ENCODE results near the gene COL8A1. TPM values are rescaled to one million over a fixed set of nuclear protein-coding genes. Genes with fewer than 3 reads are reported as not detected.
A peak's percentile ranks its signal among the peaks of the same experiment; 100 is the strongest.

Gene COL8A1
- total RNA-seq, 4 donors from 2014 or later, result 31.5 to 139 (median 71.4) TPM

DNA sequence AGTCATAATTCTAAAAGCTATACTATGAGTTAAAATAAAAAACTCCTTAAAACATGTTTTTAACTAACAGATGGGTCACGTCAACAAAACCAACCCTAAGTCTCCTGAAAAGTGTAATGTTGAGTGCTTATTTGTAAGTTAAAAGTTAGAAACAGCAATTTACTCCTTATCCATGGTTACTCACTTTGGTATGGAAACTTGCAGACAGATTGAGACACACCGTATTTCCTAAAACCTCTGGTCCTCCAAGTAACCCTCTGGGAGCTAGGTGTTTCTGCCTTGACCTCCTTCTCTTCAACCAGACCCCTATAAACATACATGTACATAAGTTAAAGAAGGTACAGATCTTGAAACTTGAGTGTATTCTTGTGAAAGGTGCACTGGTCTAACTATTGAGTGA, 3.1 kb downstream of the COL8A1 start:
- H3K27me3 ChIP-seq, result no peaks in the 10 kb centered on the region
- H3K9me3 ChIP-seq, result no peaks in the 10 kb centered on the region
- 74% methylated on average over 2 of the region's 2 CpGs for WGBS
- no peak for DNase-seq (ENCODE audit: extremely low spot score)
- H3K4me3 ChIP-seq, result no peak overlapping the region
- peak overlapping the region; percentile 29 to 93 (median 90) for H3K27ac ChIP-seq (replicated peaks in 1 of 4)
- H3K4me1 ChIP-seq, result peaks cover 17 to 81% (median 61%) of the 10 kb centered on the region in 4 donors
- H3K36me3 ChIP-seq, result no peaks in the 10 kb centered on the region
- intact Hi-C loops (cut with DNase I), result no loop called here
- no peak for TF ChIP-seq POLR2AphosphoS5 (IDR thresholded peaks at IDR 0.05)

DNA sequence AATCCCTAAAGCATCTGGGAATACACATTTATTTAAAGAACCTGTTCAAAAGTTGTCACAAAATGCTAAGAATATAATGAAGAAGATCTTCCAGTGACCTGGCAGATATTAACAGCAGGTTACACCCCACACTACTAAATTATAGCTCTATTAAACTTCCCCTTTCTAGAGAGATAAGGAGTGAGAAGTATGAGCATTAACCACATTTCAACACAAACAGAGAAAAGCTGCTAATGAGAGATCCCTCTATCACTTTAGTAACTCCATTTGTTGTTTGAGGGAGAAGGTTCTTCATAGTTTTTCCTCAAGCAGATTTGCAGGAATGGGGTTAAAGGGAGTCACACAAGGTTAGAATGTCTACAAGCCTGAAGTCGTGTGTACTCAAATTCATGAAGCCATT, 3.6 kb downstream of the COL8A1 start:
- WGBS, result 64% methylated on average over 1 of the region's 1 CpG
- Histone ChIP-seq H3K4me3 (no peak overlapping the region), H3K9me3 (no peaks in the 10 kb centered on the region), H3K4me1 (peaks cover 13 to 81% (median 60%) of the 10 kb centered on the region in 4 donors), H3K36me3 (no peaks in the 10 kb centered on the region), H3K27ac (replicated peaks in 1 of 4) (peak overlapping the region; percentile 29 to 93 (median 90)), H3K27me3 (no peaks in the 10 kb centered on the region)
- TF ChIP-seq EP300 (IDR thresholded peaks at IDR 0.05) (no peak), POLR2A (IDR thresholded peaks at IDR 0.05; ENCODE audit: low read depth) (no peak), POLR2AphosphoS5 (IDR thresholded peaks at IDR 0.05) (no peak)
- TF ChIP-seq, protein P1, sequence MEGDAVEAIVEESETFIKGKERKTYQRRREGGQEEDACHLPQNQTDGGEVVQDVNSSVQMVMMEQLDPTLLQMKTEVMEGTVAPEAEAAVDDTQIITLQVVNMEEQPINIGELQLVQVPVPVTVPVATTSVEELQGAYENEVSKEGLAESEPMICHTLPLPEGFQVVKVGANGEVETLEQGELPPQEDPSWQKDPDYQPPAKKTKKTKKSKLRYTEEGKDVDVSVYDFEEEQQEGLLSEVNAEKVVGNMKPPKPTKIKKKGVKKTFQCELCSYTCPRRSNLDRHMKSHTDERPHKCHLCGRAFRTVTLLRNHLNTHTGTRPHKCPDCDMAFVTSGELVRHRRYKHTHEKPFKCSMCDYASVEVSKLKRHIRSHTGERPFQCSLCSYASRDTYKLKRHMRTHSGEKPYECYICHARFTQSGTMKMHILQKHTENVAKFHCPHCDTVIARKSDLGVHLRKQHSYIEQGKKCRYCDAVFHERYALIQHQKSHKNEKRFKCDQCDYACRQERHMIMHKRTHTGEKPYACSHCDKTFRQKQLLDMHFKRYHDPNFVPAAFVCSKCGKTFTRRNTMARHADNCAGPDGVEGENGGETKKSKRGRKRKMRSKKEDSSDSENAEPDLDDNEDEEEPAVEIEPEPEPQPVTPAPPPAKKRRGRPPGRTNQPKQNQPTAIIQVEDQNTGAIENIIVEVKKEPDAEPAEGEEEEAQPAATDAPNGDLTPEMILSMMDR (IDR thresholded peaks at IDR 0.05), result no peak
- intact Hi-C loops (cut with DNase I), result no loop called here
- DNase-seq (ENCODE audit: extremely low spot score), result no peak

DNA sequence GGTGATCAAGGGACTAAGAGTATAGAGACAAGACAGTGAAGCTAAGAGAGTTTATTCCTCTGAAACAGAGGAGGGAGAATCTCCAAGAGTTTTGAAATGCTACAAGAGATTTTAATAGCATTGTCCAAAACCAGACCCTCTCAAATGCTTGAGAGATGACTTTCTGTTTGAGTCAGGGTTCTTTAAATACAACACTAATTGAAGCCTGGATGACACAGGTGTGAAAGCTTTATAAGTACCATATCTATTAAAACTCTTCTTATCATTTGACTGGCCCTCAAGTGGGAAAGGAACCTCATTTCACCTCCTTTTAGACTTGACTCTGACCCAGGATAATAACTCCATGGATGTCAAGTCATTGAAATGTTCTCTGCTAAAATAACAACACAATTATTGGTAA, 5.6 kb downstream of the COL8A1 start:
- peak overlapping the region; percentile 73 to 92 (median 82) for H3K27ac ChIP-seq (replicated peaks in 1 of 4)
- intact Hi-C loops (cut with DNase I), result no loop called here

DNA sequence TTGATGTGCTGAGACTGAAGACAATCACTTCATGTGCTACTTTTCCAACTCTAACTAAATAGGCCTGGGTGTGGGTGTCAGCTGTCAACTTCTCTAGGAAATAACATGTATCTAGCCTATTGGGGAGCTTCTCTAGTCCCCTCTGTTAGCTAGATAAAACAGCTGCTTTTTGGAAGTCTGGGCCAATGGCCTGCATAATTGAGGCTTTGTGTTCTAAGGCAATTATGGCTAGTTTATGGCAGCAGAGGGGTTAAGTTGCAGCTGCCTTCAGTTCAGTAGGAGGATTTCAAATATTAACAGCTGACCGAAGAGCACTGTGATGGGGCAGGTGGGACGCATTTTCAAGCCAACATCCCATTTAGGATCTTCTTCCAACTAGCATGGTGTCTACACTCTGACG, 6.4 kb downstream of the COL8A1 start:
- no peaks in the 10 kb centered on the region for H3K36me3 ChIP-seq
- H3K27me3 ChIP-seq, result no peaks in the 10 kb centered on the region
- TF ChIP-seq POLR2A (IDR thresholded peaks at IDR 0.05; ENCODE audit: low read depth) (no peak), POLR2AphosphoS5 (IDR thresholded peaks at IDR 0.05) (no peak), EP300 (IDR thresholded peaks at IDR 0.05) (no peak)
- TF ChIP-seq, protein P1 (IDR thresholded peaks at IDR 0.05), result no peak
- peaks cover 7 to 91% (median 73%) of the 10 kb centered on the region in 4 donors for H3K4me1 ChIP-seq
- peak overlapping the region; percentile 73 to 92 (median 82) for H3K27ac ChIP-seq (replicated peaks in 1 of 4)
- 75% methylated on average over 3 of the region's 3 CpGs for WGBS
- H3K4me3 ChIP-seq, result no peak overlapping the region
- H3K9me3 ChIP-seq, result no peaks in the 10 kb centered on the region
- intact Hi-C loops (cut with DNase I), result no loop called here
- no peak for DNase-seq (ENCODE audit: extremely low spot score)

More for the DNA sequence above, 5.6 kb downstream of the COL8A1 start:
- H3K4me3 ChIP-seq, result no peak overlapping the region
- no peaks in the 10 kb centered on the region for H3K9me3 ChIP-seq
- peaks cover 7 to 96% (median 73%) of the 10 kb centered on the region in 4 donors for H3K4me1 ChIP-seq
- TF ChIP-seq, protein P1 (IDR thresholded peaks at IDR 0.05), result no peak
- TF ChIP-seq POLR2AphosphoS5 (IDR thresholded peaks at IDR 0.05), result no peak
- TF ChIP-seq POLR2A (IDR thresholded peaks at IDR 0.05; ENCODE audit: low read depth), result no peak
- TF ChIP-seq EP300 (IDR thresholded peaks at IDR 0.05), result no peak
- H3K27me3 ChIP-seq, result no peaks in the 10 kb centered on the region
- DNase-seq (ENCODE audit: extremely low spot score), result no peak
- no peaks in the 10 kb centered on the region for H3K36me3 ChIP-seq

DNA sequence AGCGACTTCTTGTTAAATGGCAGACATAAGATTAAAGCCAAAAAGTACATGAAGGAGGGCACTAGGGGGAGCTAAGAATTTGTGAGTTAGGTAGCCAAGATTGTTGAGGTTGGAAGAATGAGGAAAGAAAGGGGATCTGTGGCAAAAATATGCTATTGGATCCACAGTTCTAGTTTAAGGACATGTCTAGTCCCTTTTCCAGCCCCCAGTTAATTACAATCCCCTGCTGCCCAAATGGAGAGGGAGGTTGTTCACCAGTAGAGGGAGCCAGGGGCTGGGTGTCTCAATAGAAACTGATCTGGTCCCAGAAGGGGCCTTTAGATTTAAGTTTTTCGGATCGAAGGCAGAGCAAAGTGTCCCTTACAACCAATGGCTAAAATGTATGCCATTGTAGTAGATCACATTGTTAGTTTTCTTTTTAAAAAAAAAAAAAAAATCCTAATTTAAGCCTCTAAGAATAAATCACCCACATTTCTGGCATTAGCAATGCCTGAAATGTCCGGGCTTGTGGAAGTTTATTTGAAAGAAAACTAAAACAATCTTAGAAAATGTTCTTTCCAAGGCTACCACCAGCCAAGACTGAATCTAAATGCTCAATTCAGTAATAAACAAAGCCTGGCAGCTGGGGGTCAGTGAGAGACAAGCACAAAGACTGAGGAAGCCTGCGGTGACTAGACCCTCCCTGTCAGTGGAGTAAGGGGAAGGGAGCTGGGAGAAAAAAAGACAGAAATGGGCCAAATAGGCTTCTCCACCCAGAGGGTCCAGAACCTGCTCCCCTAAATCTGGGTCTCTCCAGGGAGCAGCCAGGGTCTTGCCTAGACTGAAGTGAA, 7.1 kb downstream of the COL8A1 start:
- WGBS, result 44% methylated on average over 5 of the region's 5 CpGs
- DNase-seq (ENCODE audit: extremely low spot score), result no peak
- H3K9me3 ChIP-seq, result no peaks in the 10 kb centered on the region
- H3K4me1 ChIP-seq, result peaks cover 7 to 89% (median 70%) of the 10 kb centered on the region in 4 donors
- H3K4me3 ChIP-seq, result peak overlapping the region in 3 of 4 donors; percentile 20 to 30 (median 26)
- TF ChIP-seq EP300 (IDR thresholded peaks at IDR 0.05), result no peak
- TF ChIP-seq, protein P1 (IDR thresholded peaks at IDR 0.05), result peak; percentile 51 to 64 (median 58)
- no peak for TF ChIP-seq POLR2AphosphoS5 (IDR thresholded peaks at IDR 0.05)
- no peak for TF ChIP-seq POLR2A (IDR thresholded peaks at IDR 0.05; ENCODE audit: low read depth)
- no peaks in the 10 kb centered on the region for H3K36me3 ChIP-seq
- H3K27ac ChIP-seq (replicated peaks in 1 of 4), result peak overlapping the region; percentile 73 to 92 (median 82)
- H3K27me3 ChIP-seq, result no peaks in the 10 kb centered on the region
- intact Hi-C loops (cut with DNase I), result no loop called here

Measured in esophagus muscularis mucosa (tissue), 4 donors.